IMR-90 (cell line): ENCODE results near the gene COLEC11.

Experiments
- BHLHE40 ChIP-seq: fragments of 150-350 bp; IDR thresholded peaks from 2 replicates; pipeline ENCODE4 v1.6.1; 2016; ENCODE audit warnings: mild to moderate bottlenecking, low read depth, low read length
- CEBPB ChIP-seq: IDR thresholded peaks from 2 replicates; pipeline ENCODE4 v1.6.1; 2012; ENCODE audit warnings: low read depth, low read length, improper control_type of control experiment
- CTCF ChIP-seq: conservative IDR thresholded peaks from 2 replicates; pipeline ENCODE4 v1.5.1; 2012; ENCODE audit warnings: mild to moderate bottlenecking, low read depth, low read length, improper control_type of control experiment
- ELK1 ChIP-seq: fragments of 150-350 bp; IDR thresholded peaks from 2 replicates; pipeline ENCODE4 v1.6.1; 2016; ENCODE audit warnings: low read depth, mild to moderate bottlenecking, low read length, moderate library complexity, borderline replicate concordance
- MAZ ChIP-seq: IDR thresholded peaks from 2 replicates; pipeline ENCODE4 v1.6.1; 2012; ENCODE audit warnings: low read depth, mild to moderate bottlenecking, low read length, improper control_type of control experiment, moderate library complexity, borderline replicate concordance
- MXI1 ChIP-seq: IDR thresholded peaks from 2 replicates; pipeline ENCODE4 v1.6.1; 2012; ENCODE audit warnings: low read depth, mild to moderate bottlenecking, low read length, moderate library complexity, borderline replicate concordance
- POLR2A ChIP-seq: IDR thresholded peaks from 2 replicates; pipeline ENCODE4 v1.6.1; 2012; ENCODE audit warnings: mild to moderate bottlenecking, low read depth, low read length
- RCOR1 ChIP-seq: IDR thresholded peaks from 2 replicates; pipeline ENCODE4 v1.6.1; 2012; ENCODE audit warnings: mild to moderate bottlenecking, low read length, improper control_type of control experiment; ENCODE audit not compliant: insufficient replicate concordance
- RFX5 ChIP-seq: IDR thresholded peaks from 2 replicates; pipeline ENCODE4 v1.8.0; 2012; ENCODE audit warnings: low read depth, mild to moderate bottlenecking, low read length, moderate library complexity
- SMC3 ChIP-seq: fragments of 150-350 bp; IDR thresholded peaks from 2 replicates; pipeline ENCODE4 v1.6.1; 2016; ENCODE audit warnings: low read depth, mild to moderate bottlenecking, antibody characterized with exemption, low read length, moderate library complexity
- USF2 ChIP-seq: fragments of 150-350 bp; IDR thresholded peaks from 2 replicates; pipeline ENCODE4 v1.6.1; 2017; ENCODE audit warnings: mild to moderate bottlenecking, antibody characterized with exemption, low read length, low read depth

GRCh38 chr2:3581367-3582262 is 13.3 kb upstream of the COLEC11 start:
- TF ChIP-seq CTCF (no peak), BHLHE40 (no peak), RCOR1 (no peak), SMC3 (no peak), POLR2A (no peak), MAZ (no peak), CEBPB (no peak), USF2 (no peak), RFX5 (no peak), ELK1 (no peak), MXI1 (no peak)
